HepG2 (cell line): Measurements from ENCODE around the gene PRMT7. TPM values are rescaled to one million over a fixed set of nuclear protein-coding genes. Genes with fewer than 3 reads are reported as not detected.
A peak's percentile ranks its signal among the peaks of the same experiment; 100 is the strongest.

Experiments
- ATAC-seq: fragments of 200-7000 bp; cut with Tn5 transposase; 3 replicates; pipeline ENCODE4 v1.9.1; 2020; ENCODE audit warnings: mild to moderate bottlenecking, moderate library complexity
- BruUV-seq: library from RNA; stranded (reverse); fragments of 400-500 nt; replicated peaks from 2 replicates; lab custom pipeline; 2021; lab: Mats Ljungman, UMichigan
- CTCF ChIA-PET: fragments of 300-600 bp; formaldehyde crosslinking; extraction: SDS; loops from one replicate; lab custom pipeline; 2021; ENCODE audit warnings: low total read pairs, inconsistent platforms, low intra/inter-chr PET ratio; lab: Yijun Ruan, JAX
- POLR2A ChIA-PET: fragments of 350-600 bp; sonication (Branson Sonifier 250); formaldehyde crosslinking; loops from one replicate; lab custom pipeline; 2020; ENCODE audit warnings: antibody characterized with exemption, inconsistent platforms; lab: Yijun Ruan, JAX
- DNase-seq: peaks from one replicate; pipeline ENCODE4 v3.0.0-alpha.2; 2015; ENCODE audit warnings: low spot score
- FAIRE-seq: peaks from 3 replicates; lab custom pipeline; 2011; peaks lifted over from hg19 to GRCh38; lab: Jason Lieb, UNC
- H2AFZ ChIP-seq: one replicate; pipeline ENCODE4 v1.6.1; 2011; ENCODE audit warnings: low read length, inconsistent platforms
- H3K27ac ChIP-seq: fragments of 300-600 bp; 3 replicates; pipeline ENCODE4 v1.8.0; 2011; ENCODE audit warnings: mixed run types, mild to moderate bottlenecking, mixed read lengths, low read length, inconsistent platforms; ENCODE audit not compliant: insufficient read depth; ENCODE audit errors: extremely low read length
- H3K27me3 ChIP-seq, 2 experiments: fragments of 200-600 bp in 1 of 2; 2 replicates in 1 of 2; 3 replicates in 1 of 2; pipeline versions ENCODE4 v1.6.0 to v1.8.0; 2011; ENCODE audit warnings: low read length in 2 of 2, mild to moderate bottlenecking in 2 of 2, moderate library complexity in 2 of 2, inconsistent platforms in 1 of 2; ENCODE audit not compliant: insufficient read depth in 2 of 2, control insufficient read depth in 1 of 2
- H3K36me3 ChIP-seq, 2 experiments: fragments of 200-600 bp in 1 of 2; replicated peaks in 1 of 2; 2 replicates in 1 of 2; 3 replicates in 1 of 2; pipeline versions ENCODE4 v1.5.1 to v1.8.0; 2011; ENCODE audit warnings: low read length in 2 of 2, inconsistent platforms in 1 of 2; ENCODE audit not compliant: insufficient read depth in 2 of 2, control insufficient read depth in 1 of 2
- H3K4me1 ChIP-seq: 2 replicates; pipeline ENCODE4 v1.5.1; 2012; ENCODE audit warnings: low read length, inconsistent platforms; ENCODE audit not compliant: insufficient read depth
- H3K4me2 ChIP-seq: 2 replicates; pipeline ENCODE4 v1.6.0; 2011; ENCODE audit warnings: low read depth, low read length, inconsistent platforms
- H3K4me3 ChIP-seq, 3 experiments: fragments of 200-600 bp in 1 of 3; sonication (generic), shearing (Covaris generic) in 1 of 3; replicated peaks in 1 of 3; 2 replicates each; pipeline ENCODE4 v1.5.1; 2011 to 2016; ENCODE audit warnings: low read length in 3 of 3, inconsistent platforms in 2 of 3, low read depth in 2 of 3, mild to moderate bottlenecking in 2 of 3, control low read depth in 1 of 3, mixed read lengths in 1 of 3; ENCODE audit not compliant: insufficient read depth in 1 of 3
- H3K79me2 ChIP-seq: one replicate; pipeline ENCODE4 v1.6.1; 2011; ENCODE audit warnings: low read length, inconsistent platforms; ENCODE audit not compliant: insufficient read depth
- H3K9ac ChIP-seq: 2 replicates; pipeline ENCODE4 v1.6.0; 2011; ENCODE audit warnings: mild to moderate bottlenecking, low read depth, low read length, inconsistent platforms; ENCODE audit not compliant: insufficient read depth
- H3K9me3 ChIP-seq: 2 replicates; pipeline ENCODE4 v1.5.1; 2012; ENCODE audit warnings: mild to moderate bottlenecking, low read length
- H4K20me1 ChIP-seq: 2 replicates; pipeline ENCODE4 v1.6.0; 2011; ENCODE audit warnings: inconsistent platforms, mild to moderate bottlenecking, low read length, moderate library complexity; ENCODE audit not compliant: insufficient read depth
- CCAR2 ChIP-seq: fragments of 200-400 bp; formaldehyde crosslinking; optimal IDR thresholded peaks from 2 replicates; pipeline ENCODE3; 2018; ENCODE audit warnings: low read depth, mild to moderate bottlenecking, low read length, moderate library complexity
- DZIP1 ChIP-seq: sonication (generic); formaldehyde crosslinking; IDR thresholded peaks from 2 replicates; pipeline ENCODE4 v1.5.0; 2020; ENCODE audit warnings: mild to moderate bottlenecking, missing genetic modification reagents
- FOXA1 ChIP-seq, 2 experiments: fragments of 450-650 bp in 1 of 2; sonication (generic) in 1 of 2; formaldehyde crosslinking in 1 of 2; IDR thresholded peaks; 2 replicates each; pipeline versions ENCODE4 v1.4.0 to v1.6.1; 2016 to 2020; ENCODE audit warnings: missing genetic modification reagents in 1 of 2
- TOPORS ChIP-seq: sonication (generic); formaldehyde crosslinking; IDR thresholded peaks from 2 replicates; pipeline ENCODE4 v1.8.0; 2023; ENCODE audit warnings: mild to moderate bottlenecking, missing genetic modification reagents
- ZFP82 ChIP-seq: sonication (generic); formaldehyde crosslinking; IDR thresholded peaks from 2 replicates; pipeline ENCODE4 v1.5.1; 2020; ENCODE audit warnings: mild to moderate bottlenecking, missing genetic modification reagents, borderline replicate concordance
- WGBS: methylation state at CpG from one replicate; pipeline ENCODE4 v1.1.6; 2017; ENCODE audit warnings: low lambda C conversion rate; 5-methylcytosine and 5-hydroxymethylcytosine counted together
- in situ Hi-C: cut with HindIII; loops from 2 replicates; pipeline ENCODE4 v1.10.0; 2017; ENCODE audit warnings: low pct_unique_long_range_greater_than_20kb; ENCODE audit not compliant: extremely low pct_ligation_motif_present
- intact Hi-C: fragments of 100-400 bp; cut with micrococcal nuclease; formaldehyde crosslinking; loops from one replicate; pipeline ENCODE4 v1.10.0; 2022; ENCODE audit not compliant: unreplicated experiment
- polyA plus RNA-seq, 8 experiments: library from polyadenylated mRNA; depleted of rRNA in 3 of 8; stranded (reverse) in 7 of 8; unstranded in 1 of 8; fragments of >200 nt; fragmentation: Illumina TruSeq in 4 of 8; extraction: Trizol in 4 of 8; gene quantifications; 2 replicates each; pipeline versions ENCODE4 v1.2.1 to v1.2.3, GENCODE V29; 2011 to 2016; ENCODE audit warnings: low read depth in 4 of 8, missing spikeins in 1 of 8, mixed read lengths in 1 of 8; ENCODE audit not compliant: insufficient read depth in 1 of 8
- total RNA-seq, 5 experiments: library from RNA; depleted of rRNA; stranded (reverse); fragments of >200 nt; fragmentation: Illumina TruSeq; extraction: Trizol; gene quantifications; 2 replicates each; pipeline ENCODE4 v1.2.3, GENCODE V29; 2016; ENCODE audit warnings: low read depth in 1 of 5

PRMT7 gene
- total and polyA plus RNA-seq, 2 of the 13 experiments (the other 11 are each of a cell fraction or from before 2014, with no cell fraction given): 47.5 to 55.0 TPM

- Histone ChIP-seq H4K20me1 (peaks cover 31% of the 10 kb centered on the region), H3K36me3 (peaks cover 19 to 36% of the 10 kb centered on the region in 2 experiments), H3K79me2 (peaks cover 82% of the 10 kb centered on the region), H3K27me3 (no peaks in the 10 kb centered on the region), H3K27ac (peak overlapping the region; percentile 23), H3K4me2 (no peak overlapping the region), H3K9ac (no peak overlapping the region)
- POLR2A ChIA-PET: interaction anchor here (0.6 to 2.4 kb wide), 5 partner anchors 8 to 193 kb away, joined by 3 to 9 read pairs (median 4); partner anchors contain the start of genes PRMT7 and SLC7A6OS
- WGBS: 94% methylated on average over 4 of the region's 4 CpGs
- BruUV-seq: no TSS peak
- TF ChIP-seq CCAR2 (no peak), FOXA1 (IDR thresholded peaks at IDR 0.05) (no peak), FOXA1 (CRISPR knock-in tag; IDR thresholded peaks at IDR 0.05) (0 out of 2 replicates have a peak, but pooled peaks have one; percentile 4), DZIP1 (CRISPR knock-in tag) (no peak), TOPORS (no peak), ZFP82 (CRISPR knock-in tag) (no peak)
- TF ChIP-seq, all 625 proteins: peak for 1
- DNase-seq: no peak
- FAIRE-seq: no peak
- no peak overlapping the region for H2AFZ ChIP-seq
- H3K4me1 ChIP-seq: peaks cover 80% of the 10 kb centered on the region
- in situ Hi-C loops (no loop called here), intact Hi-C loops (no loop called here)
- H3K9me3 ChIP-seq: no peaks in the 10 kb centered on the region
- CTCF ChIA-PET: no interaction called here
- no peak overlapping the region for H3K4me3 ChIP-seq
- ATAC-seq: no peak
These were observed 38.2 kb upstream of the PRMT7 start for GRCh38 chr16:68272507-68273209.
